ENCODE measurements around the gene SIAH2.

DNA sequence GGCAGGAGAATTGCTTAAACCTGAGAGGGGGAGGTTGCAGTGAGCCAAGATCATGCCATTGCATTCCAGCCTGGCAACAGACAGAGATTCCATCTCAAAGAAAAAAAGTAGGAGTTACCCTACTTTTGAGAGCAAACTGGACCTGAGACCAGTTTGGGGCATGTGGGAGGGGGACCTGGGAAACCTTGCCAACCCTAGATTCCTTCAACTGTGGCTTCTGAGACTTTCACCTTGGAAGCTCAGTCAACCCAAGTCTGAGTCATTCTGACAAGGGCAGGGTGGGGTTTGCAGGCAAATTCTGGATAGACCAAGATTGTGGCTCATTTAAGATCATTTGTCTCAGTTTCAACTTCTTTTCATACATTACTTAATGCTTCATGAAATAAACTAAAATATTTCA, 23.8 kb upstream of the SIAH2 start:
- TF ChIP-seq, protein P1, sequence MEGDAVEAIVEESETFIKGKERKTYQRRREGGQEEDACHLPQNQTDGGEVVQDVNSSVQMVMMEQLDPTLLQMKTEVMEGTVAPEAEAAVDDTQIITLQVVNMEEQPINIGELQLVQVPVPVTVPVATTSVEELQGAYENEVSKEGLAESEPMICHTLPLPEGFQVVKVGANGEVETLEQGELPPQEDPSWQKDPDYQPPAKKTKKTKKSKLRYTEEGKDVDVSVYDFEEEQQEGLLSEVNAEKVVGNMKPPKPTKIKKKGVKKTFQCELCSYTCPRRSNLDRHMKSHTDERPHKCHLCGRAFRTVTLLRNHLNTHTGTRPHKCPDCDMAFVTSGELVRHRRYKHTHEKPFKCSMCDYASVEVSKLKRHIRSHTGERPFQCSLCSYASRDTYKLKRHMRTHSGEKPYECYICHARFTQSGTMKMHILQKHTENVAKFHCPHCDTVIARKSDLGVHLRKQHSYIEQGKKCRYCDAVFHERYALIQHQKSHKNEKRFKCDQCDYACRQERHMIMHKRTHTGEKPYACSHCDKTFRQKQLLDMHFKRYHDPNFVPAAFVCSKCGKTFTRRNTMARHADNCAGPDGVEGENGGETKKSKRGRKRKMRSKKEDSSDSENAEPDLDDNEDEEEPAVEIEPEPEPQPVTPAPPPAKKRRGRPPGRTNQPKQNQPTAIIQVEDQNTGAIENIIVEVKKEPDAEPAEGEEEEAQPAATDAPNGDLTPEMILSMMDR (IDR thresholded peaks at IDR 0.05), result no peak
- no peak for TF ChIP-seq POLR2A (IDR thresholded peaks at IDR 0.05)
